Fibroblast of mammary gland (primary cell): ENCODE measurements around the gene TRIM41.

Source experiments
- DNase-seq: peaks from one replicate; pipeline ENCODE4 v3.0.0-alpha.2; 2010; ENCODE audit warnings: low read depth
- H3K4me3 ChIP-seq: 2 replicates; pipeline ENCODE4 v1.5.1; 2011; ENCODE audit warnings: low read depth, mild to moderate bottlenecking, low read length, moderate library complexity; ENCODE audit not compliant: control insufficient read depth
- CTCF ChIP-seq: conservative IDR thresholded peaks from 2 replicates; pipeline ENCODE4 v1.5.1; 2011; ENCODE audit warnings: low read depth, low read length, inconsistent platforms; ENCODE audit not compliant: control insufficient read depth, insufficient read depth

The TRIM41 gene

GRCh38 chr5:181189363-181189961 is 33.6 kb upstream of the TRIM41 start:
- peak; percentile 36 for DNase-seq
- H3K4me3 ChIP-seq = peak overlapping the region; percentile 87
- TF ChIP-seq CTCF = no peak

GRCh38 chr5:181189962-181190710 is 32.9 kb upstream of the TRIM41 start:
- H3K4me3 ChIP-seq = peak overlapping the region; percentile 87
- TF ChIP-seq CTCF = no peak
- no peak for DNase-seq

- H3K4me3 ChIP-seq = peak overlapping the region; percentile 87
- DNase-seq = no peak
- no peak for TF ChIP-seq CTCF
These were observed 32.2 kb upstream of the TRIM41 start for GRCh38 chr5:181190711-181191525.

GRCh38 chr5:181191526-181192336 is 31.4 kb upstream of the TRIM41 start:
- H3K4me3 ChIP-seq = peak overlapping the region; percentile 87
- DNase-seq = peak; percentile 94
- TF ChIP-seq CTCF = no peak

GRCh38 chr5:181192337-181193046 is 30.6 kb upstream of the TRIM41 start:
- peak; percentile 33 for DNase-seq
- no peak for TF ChIP-seq CTCF
- peak overlapping the region; percentile 72 for H3K4me3 ChIP-seq
